Measurements from ENCODE around the gene SRC.

SRC gene

GRCh38 chr20:37301120-37301519 lies 44.8 kb upstream of the SRC start:
- in situ Hi-C loops (cut with HindIII; ENCODE audit: low sequenced_read_pairs) = no loop called here
- H3K4me3 ChIP-seq (ENCODE audit: low read depth, low read length) = no peak overlapping the region
- no peak for DNase-seq (ENCODE audit: low read depth)
- TF ChIP-seq CTCF (IDR thresholded peaks at IDR 0.05; ENCODE audit: low read depth, low read length, missing control alignments) = no peak

- in situ Hi-C loops (cut with HindIII; ENCODE audit: low sequenced_read_pairs) = no loop called here
- no peak for TF ChIP-seq CTCF (IDR thresholded peaks at IDR 0.05; ENCODE audit: low read depth, low read length, missing control alignments)
- DNase-seq (ENCODE audit: low read depth) = no peak
- no peak overlapping the region for H3K4me3 ChIP-seq (ENCODE audit: low read depth, low read length)
Observed at GRCh38 chr20:37301558-37301957, 44.4 kb upstream of the SRC start.

GRCh38 chr20:37302981-37303380 lies 43.0 kb upstream of the SRC start:
- in situ Hi-C loops (cut with HindIII; ENCODE audit: low sequenced_read_pairs) = no loop called here
- no peak for DNase-seq (ENCODE audit: low read depth)
- H3K4me3 ChIP-seq (ENCODE audit: low read depth, low read length) = no peak overlapping the region
- no peak for TF ChIP-seq CTCF (IDR thresholded peaks at IDR 0.05; ENCODE audit: low read depth, low read length, missing control alignments)

GRCh38 chr20:37303637-37304036 lies 42.3 kb upstream of the SRC start:
- in situ Hi-C loops (cut with HindIII; ENCODE audit: low sequenced_read_pairs) = no loop called here
- TF ChIP-seq CTCF (IDR thresholded peaks at IDR 0.05; ENCODE audit: low read depth, low read length, missing control alignments) = no peak
- no peak overlapping the region for H3K4me3 ChIP-seq (ENCODE audit: low read depth, low read length)
- no peak for DNase-seq (ENCODE audit: low read depth)

GRCh38 chr20:37305079-37305478 lies 40.9 kb upstream of the SRC start:
- in situ Hi-C loops (cut with HindIII; ENCODE audit: low sequenced_read_pairs) = no loop called here
- no peak for DNase-seq (ENCODE audit: low read depth)
- H3K4me3 ChIP-seq (ENCODE audit: low read depth, low read length) = no peak overlapping the region
- no peak for TF ChIP-seq CTCF (IDR thresholded peaks at IDR 0.05; ENCODE audit: low read depth, low read length, missing control alignments)

GRCh38 chr20:37305839-37306238 lies 40.1 kb upstream of the SRC start:
- no peak overlapping the region for H3K4me3 ChIP-seq (ENCODE audit: low read depth, low read length)
- in situ Hi-C loops (cut with HindIII; ENCODE audit: low sequenced_read_pairs) = no loop called here
- no peak for TF ChIP-seq CTCF (IDR thresholded peaks at IDR 0.05; ENCODE audit: low read depth, low read length, missing control alignments)
- DNase-seq (ENCODE audit: low read depth) = no peak
